ENCODE data around the gene UCN.
A peak's percentile ranks its signal among the peaks of the same experiment; 100 is the strongest.
"Not testable (repeated sequence)": the region's sequence is repeated elsewhere in the genome, so short reads cannot be mapped to it uniquely, and the experiment has no call there.

The UCN gene

GRCh38 chr2:27313882-27314645, 5.8 kb upstream of the UCN start:
- DNase-seq: no peak

GRCh38 chr2:27312152-27312551, 3.9 kb upstream of the UCN start:
- no peak for DNase-seq

GRCh38 chr2:27309651-27310050, 1.4 kb upstream of the UCN start:
- no peak for DNase-seq

- no peak for DNase-seq
Observed at GRCh38 chr2:27307545-27308358, 493 bp downstream of the UCN start.

GRCh38 chr2:27307287-27307544, 1.0 kb downstream of the UCN start:
- no peak for DNase-seq

- DNase-seq: no peak
Observed at GRCh38 chr2:27306573-27307286, 1.5 kb downstream of the UCN start.

- no peak for DNase-seq
Observed at GRCh38 chr2:27306136-27306535, 2.1 kb downstream of the UCN start.

GRCh38 chr2:27305516-27305915, 2.7 kb downstream of the UCN start:
- no peak for DNase-seq

GRCh38 chr2:27304488-27305240, 3.6 kb downstream of the UCN start:
- no peak for DNase-seq

- DNase-seq: peak; percentile 12
Observed at GRCh38 chr2:27303093-27304025, 4.9 kb downstream of the UCN start.

GRCh38 chr2:27300606-27301005, 7.6 kb downstream of the UCN start:
- not testable (repeated sequence) for DNase-seq

- no peak for DNase-seq
Observed at GRCh38 chr2:27298391-27299080, 9.7 kb downstream of the UCN start.

- DNase-seq: no peak
Observed at GRCh38 chr2:27297195-27297594, 11.1 kb downstream of the UCN start.

GRCh38 chr2:27296481-27296880, 11.8 kb downstream of the UCN start:
- DNase-seq: no peak

- DNase-seq: no peak
Observed at GRCh38 chr2:27294928-27295327, 13.3 kb downstream of the UCN start.

GRCh38 chr2:27291865-27292264, 16.4 kb downstream of the UCN start:
- no peak for DNase-seq

GRCh38 chr2:27290549-27290948, 17.7 kb downstream of the UCN start:
- no peak for DNase-seq

- no peak for DNase-seq
Observed at GRCh38 chr2:27288610-27289009, 19.6 kb downstream of the UCN start.

- no peak for DNase-seq
Observed at GRCh38 chr2:27285481-27285880, 22.8 kb downstream of the UCN start.

GRCh38 chr2:27284996-27285395, 23.2 kb downstream of the UCN start:
- no peak for DNase-seq

GRCh38 chr2:27282892-27283291, 25.4 kb downstream of the UCN start:
- no peak for DNase-seq
